Duodenal mucosa (tissue), 2 donors: ENCODE measurements around the gene EIF3J.
"Not testable (repeated sequence)": the region's sequence is repeated elsewhere in the genome, so short reads cannot be mapped to it uniquely, and the experiment has no call there.

Experiments
- H3K27ac ChIP-seq: one replicate; pipeline ENCODE4 v1.7.0; 2013; ENCODE audit warnings: low read depth, low read length
- H3K27me3 ChIP-seq, 2 donors: one replicate each; pipeline ENCODE4 v1.7.0; 2013; ENCODE audit warnings: low read length in 2 of 2, control low read depth in 1 of 2; ENCODE audit not compliant: insufficient read depth in 2 of 2, control insufficient read depth in 1 of 2
- H3K36me3 ChIP-seq, 2 donors: one replicate each; pipeline ENCODE4 v1.7.0; 2013; ENCODE audit warnings: low read length in 2 of 2, control low read depth in 1 of 2; ENCODE audit not compliant: insufficient read depth in 2 of 2, control insufficient read depth in 1 of 2
- H3K4me1 ChIP-seq, 2 donors: one replicate each; pipeline ENCODE4 v1.7.0; 2013; ENCODE audit warnings: low read length in 2 of 2, control low read depth in 1 of 2; ENCODE audit not compliant: insufficient read depth in 2 of 2, control insufficient read depth in 1 of 2
- H3K4me3 ChIP-seq, 2 donors: one replicate each; pipeline ENCODE4 v1.7.0; 2013; ENCODE audit warnings: low read length in 2 of 2, low read depth in 1 of 2
- H3K9ac ChIP-seq, 2 donors: one replicate each; pipeline ENCODE4 v1.7.0; 2013; ENCODE audit warnings: low read length in 2 of 2, low read depth in 1 of 2
- H3K9me3 ChIP-seq, 2 donors: one replicate each; pipeline ENCODE4 v1.7.0; 2013; ENCODE audit warnings: low read length in 2 of 2, control low read depth in 1 of 2; ENCODE audit not compliant: control insufficient read depth in 1 of 2

EIF3J gene

DNA sequence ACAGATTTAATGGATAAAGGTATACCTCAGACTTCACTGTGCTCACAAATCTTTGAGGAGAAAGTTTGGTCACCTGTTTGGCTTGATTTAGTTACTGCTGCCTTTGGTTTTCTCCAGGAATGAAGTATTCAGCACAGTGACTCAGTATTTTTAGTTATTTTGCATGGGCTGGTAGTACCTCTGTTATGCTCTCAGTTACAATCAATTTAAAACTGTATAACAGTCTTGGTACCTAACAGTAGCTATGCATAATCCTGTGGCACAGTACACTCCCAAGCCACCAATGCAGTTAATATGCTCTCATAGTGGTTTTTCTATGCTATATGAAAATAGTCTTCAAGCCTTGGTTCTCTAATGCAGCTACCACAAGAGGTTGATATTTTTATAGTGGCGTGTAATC is 11.9 kb upstream of the EIF3J start:
- H3K4me1 ChIP-seq: no peaks in the 10 kb centered on the region
- H3K36me3 ChIP-seq: peaks cover 0 to 46% of the 10 kb centered on the region in 2 donors
- H3K27me3 ChIP-seq: no peaks in the 10 kb centered on the region
- H3K9me3 ChIP-seq: no peaks in the 10 kb centered on the region
- H3K4me3 ChIP-seq: no peak overlapping the region
- H3K9ac ChIP-seq: no peak overlapping the region
- H3K27ac ChIP-seq: no peak overlapping the region

DNA sequence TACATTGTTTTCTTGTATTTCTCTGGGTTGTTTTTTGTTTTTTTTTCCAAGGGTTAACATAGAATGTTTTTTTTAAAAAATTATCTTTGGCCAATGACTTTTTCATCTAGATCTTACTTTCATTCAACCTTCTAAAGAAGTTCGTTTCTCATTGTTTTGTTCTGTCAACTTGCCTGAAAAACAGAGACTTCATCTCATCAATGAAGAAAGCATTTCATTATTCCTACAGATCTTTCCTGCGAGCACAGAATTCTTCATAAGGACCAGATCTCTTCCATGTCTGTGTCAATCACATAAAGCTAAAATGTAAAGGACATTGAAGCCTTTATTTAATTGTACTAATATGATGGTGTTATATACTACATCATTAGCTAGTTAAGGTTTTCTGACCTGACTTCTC is 9.7 kb upstream of the EIF3J start:
- no peak overlapping the region for H3K4me3 ChIP-seq
- H3K4me1 ChIP-seq: no peaks in the 10 kb centered on the region
- H3K27ac ChIP-seq: no peak overlapping the region
- H3K36me3 ChIP-seq: peaks cover 0 to 33% of the 10 kb centered on the region in 2 donors
- H3K27me3 ChIP-seq: no peaks in the 10 kb centered on the region
- no peak overlapping the region for H3K9ac ChIP-seq
- no peaks in the 10 kb centered on the region for H3K9me3 ChIP-seq

DNA sequence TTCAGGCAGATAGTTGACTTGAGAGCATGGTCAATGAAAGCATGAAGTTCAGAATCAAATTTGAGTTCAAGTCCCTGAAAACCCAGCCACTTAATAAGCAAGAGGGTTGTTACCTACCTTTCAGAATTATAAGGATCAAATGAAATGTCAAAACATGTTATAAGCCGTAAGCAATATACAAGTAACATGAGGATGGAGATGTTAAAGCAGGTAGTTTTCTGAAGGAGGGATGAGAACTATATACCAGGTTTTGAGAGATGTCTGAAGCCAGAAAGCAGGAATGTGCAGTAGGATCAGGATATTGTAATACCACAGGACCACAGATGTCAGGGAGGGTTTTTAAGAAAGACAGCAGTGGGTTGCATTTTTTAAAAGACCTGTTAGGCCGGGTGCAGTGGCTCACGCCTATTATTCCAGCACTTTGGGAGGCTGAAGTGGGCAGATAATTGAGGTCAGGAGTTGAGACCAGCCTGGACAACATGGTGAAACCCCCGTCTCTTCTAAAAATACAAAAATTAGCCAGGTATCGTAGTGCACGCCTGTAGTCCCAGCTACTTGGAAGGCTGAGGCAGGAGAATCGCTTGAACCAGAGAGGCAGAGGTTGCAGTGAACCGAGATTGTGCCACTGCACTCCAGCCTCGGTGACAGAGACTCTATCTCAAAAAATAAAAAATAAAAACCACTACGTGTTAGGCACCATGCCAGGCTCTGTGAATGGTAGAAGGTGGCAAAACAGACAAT is 6.9 kb upstream of the EIF3J start:
- Histone ChIP-seq H3K4me3 (no peak overlapping the region), H3K9ac (no peak overlapping the region), H3K4me1 (no peaks in the 10 kb centered on the region), H3K27ac (no peak overlapping the region), H3K9me3 (no peaks in the 10 kb centered on the region), H3K27me3 (no peaks in the 10 kb centered on the region), H3K36me3 (peaks cover 0 to 12% of the 10 kb centered on the region in 2 donors)

DNA sequence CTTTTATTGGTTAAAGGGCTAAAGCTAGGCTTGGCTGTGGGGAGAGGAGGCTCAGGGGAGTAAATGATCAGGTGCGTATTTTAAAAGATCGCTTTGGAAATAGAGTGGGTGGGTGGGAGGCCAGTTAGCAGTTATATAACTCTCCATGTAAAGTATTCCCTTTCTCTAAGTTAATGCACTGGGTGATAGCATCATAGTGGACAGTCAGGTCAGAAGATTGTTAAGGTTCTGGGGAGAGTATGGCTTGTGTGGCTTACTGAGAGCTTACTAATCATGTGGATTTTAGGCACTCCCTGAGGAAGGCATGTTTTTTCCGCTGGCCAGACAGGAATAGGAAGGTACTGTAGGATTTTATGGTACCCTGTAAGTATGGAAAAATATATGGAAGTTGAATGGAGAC is 6.3 kb upstream of the EIF3J start:
- Histone ChIP-seq H3K27me3 (no peaks in the 10 kb centered on the region), H3K4me3 (no peak overlapping the region), H3K4me1 (peaks cover 2 to 3% of the 10 kb centered on the region in 2 donors), H3K9ac (no peak overlapping the region), H3K27ac (no peak overlapping the region), H3K36me3 (peaks cover 0 to 9% of the 10 kb centered on the region in 2 donors), H3K9me3 (no peaks in the 10 kb centered on the region)

DNA sequence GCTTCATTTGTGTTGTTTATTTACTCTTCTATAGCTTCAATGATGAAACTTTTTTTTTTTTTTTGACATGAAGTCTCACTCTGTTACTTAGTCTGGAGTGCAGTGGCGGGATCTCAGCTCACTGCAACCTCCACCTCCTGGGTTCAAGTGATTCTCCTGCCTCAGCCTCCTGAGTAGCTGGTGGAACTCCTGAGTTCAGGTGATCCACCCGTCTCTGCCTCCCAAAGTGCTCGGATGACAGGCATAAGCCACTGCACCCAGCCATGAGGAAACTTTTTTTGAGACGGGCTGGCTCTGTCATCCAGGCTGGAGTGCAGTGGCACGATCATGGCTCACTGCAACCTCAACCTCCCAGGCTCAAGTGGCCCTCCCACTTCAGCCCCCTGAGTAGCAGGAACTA is 4.7 kb upstream of the EIF3J start:
- not testable (repeated sequence) for H3K9ac ChIP-seq, H3K9me3 ChIP-seq, H3K27ac ChIP-seq, H3K36me3 ChIP-seq, H3K4me3 ChIP-seq, H3K4me1 ChIP-seq, H3K27me3 ChIP-seq

DNA sequence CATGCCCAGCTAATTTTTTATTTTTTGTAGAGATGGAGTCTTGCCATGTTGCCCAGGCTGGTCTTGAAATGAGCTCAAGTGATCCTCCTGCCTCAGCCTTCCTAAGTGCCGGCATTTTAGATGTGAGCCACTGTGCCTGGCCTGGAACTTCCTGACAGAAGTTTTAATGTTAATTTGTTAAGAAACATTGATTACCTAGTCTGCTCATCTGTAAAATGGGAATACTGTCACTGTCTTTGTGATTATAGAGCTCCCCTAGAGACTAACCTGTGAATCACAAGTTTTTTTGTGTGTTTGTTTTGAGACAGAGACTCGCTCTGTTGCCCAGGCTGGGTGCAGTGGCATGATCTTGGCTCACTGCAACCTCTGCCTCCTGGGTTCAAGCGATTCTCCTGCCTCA is 4.3 kb upstream of the EIF3J start:
- Histone ChIP-seq H3K4me1 (peaks cover 4 to 9% of the 10 kb centered on the region in 2 donors), H3K27me3 (no peaks in the 10 kb centered on the region), H3K27ac (no peak overlapping the region), H3K4me3 (no peak overlapping the region), H3K36me3 (no peaks in the 10 kb centered on the region), H3K9ac (no peak overlapping the region), H3K9me3 (no peaks in the 10 kb centered on the region)

DNA sequence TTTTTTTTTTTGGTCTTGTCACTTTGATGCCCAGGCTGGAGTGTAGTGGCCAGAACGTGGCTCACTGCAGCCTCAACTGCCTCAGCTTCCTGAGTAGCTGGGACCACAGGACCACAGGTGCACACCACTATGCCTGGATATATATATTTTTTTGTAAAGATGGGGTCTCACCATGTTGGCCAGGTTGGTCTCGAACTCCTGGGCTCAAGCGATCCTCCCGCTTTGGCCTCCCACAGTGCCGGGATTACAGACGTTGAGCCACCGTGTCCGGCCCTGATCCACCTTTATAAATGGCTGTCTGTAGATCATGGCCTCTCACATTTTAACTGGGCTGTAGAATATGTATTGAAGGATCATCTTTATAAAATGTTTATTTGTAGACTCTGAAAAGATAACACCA is 1.9 kb upstream of the EIF3J start:
- Histone ChIP-seq H3K27ac (no peak overlapping the region), H3K4me1 (peaks cover 13 to 20% of the 10 kb centered on the region in 2 donors), H3K9ac (no peak overlapping the region), H3K9me3 (no peaks in the 10 kb centered on the region), H3K36me3 (no peaks in the 10 kb centered on the region), H3K4me3 (no peak overlapping the region), H3K27me3 (no peaks in the 10 kb centered on the region)

DNA sequence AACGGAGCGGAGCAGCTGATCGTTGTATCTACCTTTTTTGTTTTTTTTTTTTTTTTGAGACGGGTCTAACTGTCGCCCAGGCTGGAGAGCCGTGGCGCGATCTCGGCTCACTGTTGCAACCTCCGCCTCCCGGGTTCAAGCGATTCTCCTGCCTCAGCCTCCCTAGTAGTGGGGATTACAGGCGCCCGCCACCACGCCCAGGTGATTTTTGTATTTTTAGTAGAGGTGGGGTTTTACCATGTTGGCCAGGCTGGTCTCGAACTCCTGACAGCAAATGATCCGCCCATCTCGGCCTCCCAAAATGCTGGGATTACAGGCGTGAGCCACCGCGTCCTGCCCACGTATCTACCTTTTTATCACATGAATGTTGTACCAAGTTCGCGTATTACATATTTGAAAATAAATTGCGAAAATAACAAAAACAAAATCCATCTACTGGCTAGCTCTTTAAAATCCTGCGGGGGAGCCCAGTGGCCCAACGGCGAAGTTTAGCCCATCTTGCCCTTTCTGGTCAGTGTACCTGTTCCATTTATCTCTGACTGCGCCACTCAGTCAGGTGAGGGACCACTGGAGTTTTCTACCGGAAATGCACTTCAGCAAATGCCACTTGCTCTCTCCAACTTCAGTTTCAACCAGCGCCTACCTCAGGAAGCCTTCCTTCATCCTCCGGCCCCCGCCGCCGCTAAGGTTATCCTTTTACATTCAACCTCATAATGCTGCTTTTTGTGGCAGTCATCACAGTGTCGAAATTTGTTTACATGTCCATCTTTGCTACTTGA is 1.2 kb upstream of the EIF3J start:
- Histone ChIP-seq H3K9ac (peak overlapping the region; percentile 86 to 95), H3K4me1 (peaks cover 13 to 20% of the 10 kb centered on the region in 2 donors), H3K4me3 (peak overlapping the region; percentile 91 to 92), H3K27ac (peak overlapping the region; percentile 97), H3K9me3 (no peaks in the 10 kb centered on the region), H3K27me3 (no peaks in the 10 kb centered on the region), H3K36me3 (peaks cover 0 to 3% of the 10 kb centered on the region in 2 donors)

DNA sequence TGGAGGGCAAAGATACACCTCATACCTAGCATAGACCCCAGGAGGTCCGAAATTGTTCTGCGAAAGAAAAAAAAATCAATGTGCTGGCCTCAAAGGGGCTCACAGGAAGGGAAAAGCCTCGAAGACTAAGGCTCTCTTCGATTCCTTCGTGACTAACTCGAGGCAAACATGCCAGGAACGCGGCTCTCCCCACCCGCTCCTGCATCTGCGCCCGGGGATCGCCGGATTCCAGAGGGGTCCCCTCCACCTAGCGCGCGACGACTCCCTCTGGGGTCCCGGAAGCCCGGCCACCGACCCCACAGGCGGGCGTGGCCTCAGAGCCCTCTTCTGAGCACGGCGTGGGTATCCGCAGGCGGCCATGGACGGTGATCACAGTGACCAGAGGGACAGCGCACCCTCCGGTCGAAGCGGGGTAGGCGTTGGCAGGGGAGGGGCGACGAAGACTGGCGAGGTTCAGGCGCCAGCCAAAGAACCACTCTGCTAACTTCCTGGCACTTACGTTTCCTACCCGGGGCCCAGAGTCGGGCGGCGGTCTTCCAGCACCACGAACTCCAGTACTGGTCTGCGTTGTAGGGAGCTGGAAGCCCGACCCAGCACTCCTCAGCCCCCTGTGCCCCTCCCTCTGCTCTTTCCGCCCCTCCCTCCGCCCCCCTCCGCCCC is 515 bp upstream of the EIF3J start:
- peak overlapping the region; percentile 97 for H3K27ac ChIP-seq
- no peaks in the 10 kb centered on the region for H3K9me3 ChIP-seq
- H3K36me3 ChIP-seq: peaks cover 3 to 10% of the 10 kb centered on the region in 2 donors
- H3K4me3 ChIP-seq: peak overlapping the region; percentile 91 to 92
- H3K27me3 ChIP-seq: no peaks in the 10 kb centered on the region
- peak overlapping the region; percentile 86 to 95 for H3K9ac ChIP-seq
- H3K4me1 ChIP-seq: peaks cover 14 to 20% of the 10 kb centered on the region in 2 donors

DNA sequence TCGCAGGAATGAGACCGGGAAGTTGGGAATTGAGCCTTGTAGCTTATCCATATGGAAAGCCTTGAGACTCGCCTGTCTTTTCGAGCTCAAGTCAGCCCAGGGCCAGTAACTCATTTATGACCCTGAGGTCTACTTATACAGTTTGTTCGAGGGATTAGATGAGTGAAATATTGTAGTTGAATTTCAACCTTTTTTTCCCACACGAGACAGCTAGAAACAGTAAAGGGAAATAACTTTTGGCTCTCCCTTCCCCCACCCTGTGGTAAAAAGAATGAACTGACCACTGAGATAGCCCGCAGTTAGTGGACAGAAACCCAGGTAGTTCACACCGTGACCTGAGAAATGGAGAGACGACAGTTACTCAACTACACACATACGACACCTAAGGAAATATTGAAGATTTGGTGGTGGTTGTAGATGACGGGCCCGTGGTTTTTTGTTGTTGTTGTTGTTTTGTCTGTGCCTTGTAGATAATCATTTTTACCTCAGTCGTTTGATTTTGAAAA is 841 bp downstream of the EIF3J start:
- Histone ChIP-seq H3K4me1 (peaks cover 20 to 28% of the 10 kb centered on the region in 2 donors), H3K9ac (peak overlapping the region; percentile 89 to 94)

More for the DNA sequence above, 841 bp downstream of the EIF3J start:
- no peaks in the 10 kb centered on the region for H3K27me3 ChIP-seq
- peaks cover 3 to 10% of the 10 kb centered on the region in 2 donors for H3K36me3 ChIP-seq
- no peaks in the 10 kb centered on the region for H3K9me3 ChIP-seq
- H3K4me3 ChIP-seq: peak overlapping the region; percentile 84 to 89
- peak overlapping the region; percentile 93 for H3K27ac ChIP-seq
